ENCODE measurements around the gene PET100. TPM values are rescaled to one million over a fixed set of nuclear protein-coding genes. Genes with fewer than 3 reads are reported as not detected.
A peak's percentile ranks its signal among the peaks of the same experiment; 100 is the strongest.

Gene PET100
- total and polyA plus RNA-seq, 4 donors = 67.6 to 96.4 (median 88.4) TPM

- DNase-seq (no peak), ATAC-seq (ENCODE audit: low FRiP score) (no peak)
- H3K27ac ChIP-seq (ENCODE audit: low read depth in 1 of 2, low read length in 2 of 2) = no peak overlapping the region
- H3K36me3 ChIP-seq (ENCODE audit: control insufficient read depth in 1 of 2, insufficient read depth in 2 of 2, low read length in 1 of 2) = no peaks in the 10 kb centered on the region
- H3K4me1 ChIP-seq (ENCODE audit: control insufficient read depth in 1 of 2, insufficient read depth in 2 of 2, low read length in 2 of 2) = no peaks in the 10 kb centered on the region
- H3K27me3 ChIP-seq (ENCODE audit: control insufficient read depth in 1 of 2, insufficient read depth in 2 of 2, low read length in 1 of 2) = no peaks in the 10 kb centered on the region
- H3K4me3 ChIP-seq (ENCODE audit: low read length in 2 of 2) = no peak overlapping the region
- WGBS, 2 donors = 29 to 34% methylated on average over 4 of the region's 4 CpGs
- intact Hi-C loops (cut with DNase I) = no loop called here
- H3K9me3 ChIP-seq (ENCODE audit: control insufficient read depth, low read length) = no peaks in the 10 kb centered on the region
These were observed 35.5 kb downstream of the PET100 start for GRCh38 chr19:7665076-7665475.

- no peak within 1 kb of the TSS for H3K27ac ChIP-seq (ENCODE audit: low read depth in 1 of 2, low read length in 2 of 2)
- 70 to 77% methylated on average over 9 of the region's 9 CpGs for WGBS, 2 donors
- no peaks in the 10 kb centered on the region for H3K9me3 ChIP-seq (ENCODE audit: control insufficient read depth, low read length)
- no peaks in the 10 kb centered on the region for H3K36me3 ChIP-seq (ENCODE audit: control insufficient read depth in 1 of 2, insufficient read depth in 2 of 2, low read length in 1 of 2)
- no peak within 1 kb of the TSS for H3K4me3 ChIP-seq (ENCODE audit: low read length in 2 of 2)
- no peak for DNase-seq
- H3K4me1 ChIP-seq (ENCODE audit: control insufficient read depth in 1 of 2, insufficient read depth in 2 of 2, low read length in 2 of 2) = no peaks in the 10 kb centered on the region
- ATAC-seq (ENCODE audit: low FRiP score) = no peak
- H3K27me3 ChIP-seq (ENCODE audit: control insufficient read depth in 1 of 2, insufficient read depth in 2 of 2, low read length in 1 of 2) = no peaks in the 10 kb centered on the region
- intact Hi-C loops (cut with DNase I) = no loop called here
These were observed 39.2 kb downstream of the PET100 start, which contains the start of gene RETN for GRCh38 chr19:7668842-7669241. Gene RETN, plus strand, starts transcription at chr19:7669049. Its CDS starts 278 bp downstream, at chr19:7669327.

DNA sequence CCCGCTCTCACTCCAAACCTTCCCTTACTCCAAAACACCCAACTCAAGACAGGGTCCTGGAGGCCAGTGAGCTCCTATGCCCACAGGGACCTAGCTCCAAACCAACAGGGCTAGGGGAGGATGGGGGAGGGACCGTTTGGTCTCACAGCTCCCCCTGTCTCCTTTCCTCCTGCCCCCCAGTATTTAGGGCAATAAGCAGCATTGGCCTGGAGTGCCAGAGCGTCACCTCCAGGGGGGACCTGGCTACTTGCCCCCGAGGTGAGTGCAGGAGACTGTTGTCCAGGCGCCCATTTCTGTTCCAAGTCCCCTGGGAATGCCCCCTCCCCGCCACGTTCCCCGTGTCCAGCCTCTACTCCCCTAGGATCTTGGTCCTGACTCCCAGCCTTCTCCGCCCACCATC, 40.0 kb downstream of the PET100 start:
- 21 to 24% methylated on average over 9 of the region's 9 CpGs for whole genome bisulfite sequencing, 2 donors
- intact Hi-C loops (cut with DNase I) = no loop called here
- no peaks in the 10 kb centered on the region for H3K27me3 ChIP-seq (ENCODE audit: control insufficient read depth in 1 of 2, insufficient read depth in 2 of 2, low read length in 1 of 2)

GRCh38 chr19:7670150-7670783, 40.7 kb downstream of the PET100 start:
- no peaks in the 10 kb centered on the region for H3K27me3 ChIP-seq (ENCODE audit: control insufficient read depth in 1 of 2, insufficient read depth in 2 of 2, low read length in 1 of 2)
- no peaks in the 10 kb centered on the region for H3K4me1 ChIP-seq (ENCODE audit: control insufficient read depth in 1 of 2, insufficient read depth in 2 of 2, low read length in 2 of 2)
- WGBS, 2 donors = 1 to 2% methylated on average over 38 to 43 of the region's 43 CpGs
- DNase-seq (no peak), ATAC-seq (ENCODE audit: low FRiP score) (no peak)
- intact Hi-C loops (cut with DNase I) = no loop called here
- H3K36me3 ChIP-seq (ENCODE audit: control insufficient read depth in 1 of 2, insufficient read depth in 2 of 2, low read length in 1 of 2) = no peaks in the 10 kb centered on the region
- no peak overlapping the region for H3K27ac ChIP-seq (ENCODE audit: low read depth in 1 of 2, low read length in 2 of 2)
- no peak overlapping the region for H3K4me3 ChIP-seq (ENCODE audit: low read length in 2 of 2)
- H3K9me3 ChIP-seq (ENCODE audit: control insufficient read depth, low read length) = no peaks in the 10 kb centered on the region

More for the DNA sequence above, 40.0 kb downstream of the PET100 start:
- DNase-seq (no peak), ATAC-seq (ENCODE audit: low FRiP score) (no peak)
- H3K27ac ChIP-seq (ENCODE audit: low read depth in 1 of 2, low read length in 2 of 2) = no peak overlapping the region
- H3K36me3 ChIP-seq (ENCODE audit: control insufficient read depth in 1 of 2, insufficient read depth in 2 of 2, low read length in 1 of 2) = no peaks in the 10 kb centered on the region
- no peak overlapping the region for H3K4me3 ChIP-seq (ENCODE audit: low read length in 2 of 2)
- H3K4me1 ChIP-seq (ENCODE audit: control insufficient read depth in 1 of 2, insufficient read depth in 2 of 2, low read length in 2 of 2) = no peaks in the 10 kb centered on the region
- H3K9me3 ChIP-seq (ENCODE audit: control insufficient read depth, low read length) = no peaks in the 10 kb centered on the region

DNA sequence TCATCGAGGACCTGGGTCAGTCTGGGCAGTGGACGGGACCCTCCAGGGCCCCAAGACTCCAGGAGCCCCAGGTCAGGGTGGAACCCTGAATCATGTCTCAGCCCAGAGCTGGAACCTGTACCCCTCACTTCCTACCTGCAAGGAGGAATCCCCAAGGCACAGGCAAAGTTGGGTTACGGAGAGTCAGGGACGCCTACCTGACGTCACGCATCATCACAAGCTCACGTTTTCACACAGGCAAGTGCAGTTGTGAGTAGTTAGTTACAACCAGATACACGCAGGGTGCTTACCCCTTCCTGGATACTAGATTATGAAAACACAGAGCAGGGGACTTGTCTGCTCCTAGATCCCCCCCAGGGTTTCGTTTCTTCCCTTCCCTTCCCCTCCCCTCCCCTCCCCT, 41.2 kb downstream of the PET100 start:
- ATAC-seq (ENCODE audit: low FRiP score) (no peak), DNase-seq (no peak)
- WGBS, 2 donors = 25 to 29% methylated on average over 9 of the region's 9 CpGs
- Histone ChIP-seq H3K4me3 (ENCODE audit: low read length in 2 of 2) (no peak overlapping the region), H3K27ac (ENCODE audit: low read depth in 1 of 2, low read length in 2 of 2) (no peak overlapping the region), H3K4me1 (ENCODE audit: control insufficient read depth in 1 of 2, insufficient read depth in 2 of 2, low read length in 2 of 2) (no peaks in the 10 kb centered on the region), H3K27me3 (ENCODE audit: control insufficient read depth in 1 of 2, insufficient read depth in 2 of 2, low read length in 1 of 2) (no peaks in the 10 kb centered on the region), H3K9me3 (ENCODE audit: control insufficient read depth, low read length) (no peaks in the 10 kb centered on the region), H3K36me3 (ENCODE audit: control insufficient read depth in 1 of 2, insufficient read depth in 2 of 2, low read length in 1 of 2) (no peaks in the 10 kb centered on the region)
- intact Hi-C loops (cut with DNase I) = no loop called here

- no peaks in the 10 kb centered on the region for H3K4me1 ChIP-seq (ENCODE audit: control insufficient read depth in 1 of 2, insufficient read depth in 2 of 2, low read length in 2 of 2)
- intact Hi-C loops (cut with DNase I) = no loop called here
- H3K36me3 ChIP-seq (ENCODE audit: control insufficient read depth in 1 of 2, insufficient read depth in 2 of 2, low read length in 1 of 2) = no peaks in the 10 kb centered on the region
- no peaks in the 10 kb centered on the region for H3K9me3 ChIP-seq (ENCODE audit: control insufficient read depth, low read length)
- 44 to 55% methylated on average over 9 of the region's 9 CpGs for WGBS, 2 donors
- no peak overlapping the region for H3K4me3 ChIP-seq (ENCODE audit: low read length in 2 of 2)
- H3K27me3 ChIP-seq (ENCODE audit: control insufficient read depth in 1 of 2, insufficient read depth in 2 of 2, low read length in 1 of 2) = no peaks in the 10 kb centered on the region
- no peak overlapping the region for H3K27ac ChIP-seq (ENCODE audit: low read depth in 1 of 2, low read length in 2 of 2)
- ATAC-seq (ENCODE audit: low FRiP score) (no peak), DNase-seq (no peak)
These were observed 42.9 kb downstream of the PET100 start for GRCh38 chr19:7672522-7672921.

GRCh38 chr19:7674010-7675005, 44.7 kb downstream of the PET100 start:
- ATAC-seq (ENCODE audit: low FRiP score) = no peak
- peak; percentile 84 to 85 for DNase-seq
- intact Hi-C loops (cut with DNase I) = loop anchor here in 1 of 2 donors (5.0 kb wide), 1 partner anchor 322 kb away; no protein-coding TSS in a partner anchor
- H3K27ac ChIP-seq (ENCODE audit: low read depth in 1 of 2, low read length in 2 of 2) = no peak overlapping the region
- H3K9me3 ChIP-seq (ENCODE audit: control insufficient read depth, low read length) = no peaks in the 10 kb centered on the region
- 46 to 57% methylated on average over 19 to 21 of the region's 21 CpGs for WGBS, 2 donors
- H3K4me3 ChIP-seq (ENCODE audit: low read length in 2 of 2) = no peak overlapping the region
- H3K4me1 ChIP-seq (ENCODE audit: control insufficient read depth in 1 of 2, insufficient read depth in 2 of 2, low read length in 2 of 2) = no peaks in the 10 kb centered on the region
- H3K36me3 ChIP-seq (ENCODE audit: control insufficient read depth in 1 of 2, insufficient read depth in 2 of 2, low read length in 1 of 2) = no peaks in the 10 kb centered on the region
- H3K27me3 ChIP-seq (ENCODE audit: control insufficient read depth in 1 of 2, insufficient read depth in 2 of 2, low read length in 1 of 2) = no peaks in the 10 kb centered on the region

DNA sequence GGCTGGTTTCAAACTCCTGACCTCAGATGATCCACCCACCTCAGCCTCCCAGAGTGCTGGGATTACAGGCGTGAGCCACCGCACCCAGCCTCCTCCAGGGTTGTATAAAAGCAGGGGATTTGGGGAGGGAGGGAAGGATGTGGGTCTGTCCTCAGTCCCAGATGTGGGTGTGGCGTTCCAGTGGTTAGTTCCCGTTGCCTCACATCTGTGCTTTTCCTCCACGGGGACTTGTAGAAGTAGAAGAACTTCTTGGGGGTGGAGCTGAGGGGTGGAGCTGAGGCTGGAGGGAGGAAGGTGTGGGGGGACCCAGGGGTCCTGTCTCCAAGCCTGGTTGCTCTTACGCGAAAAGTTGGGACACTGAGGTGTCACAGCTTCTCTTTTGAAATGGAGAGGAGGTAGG, 46.8 kb downstream of the PET100 start:
- ATAC-seq (ENCODE audit: low FRiP score) (no peak), DNase-seq (no peak)
- no peaks in the 10 kb centered on the region for H3K9me3 ChIP-seq (ENCODE audit: control insufficient read depth, low read length)

More for the DNA sequence above, 46.8 kb downstream of the PET100 start:
- Histone ChIP-seq H3K27me3 (ENCODE audit: control insufficient read depth in 1 of 2, insufficient read depth in 2 of 2, low read length in 1 of 2) (no peaks in the 10 kb centered on the region), H3K27ac (ENCODE audit: low read depth in 1 of 2, low read length in 2 of 2) (no peak overlapping the region), H3K4me1 (ENCODE audit: control insufficient read depth in 1 of 2, insufficient read depth in 2 of 2, low read length in 2 of 2) (no peaks in the 10 kb centered on the region), H3K36me3 (ENCODE audit: control insufficient read depth in 1 of 2, insufficient read depth in 2 of 2, low read length in 1 of 2) (no peaks in the 10 kb centered on the region), H3K4me3 (ENCODE audit: low read length in 2 of 2) (no peak overlapping the region)
- 44 to 57% methylated on average over 7 of the region's 7 CpGs for WGBS, 2 donors
- intact Hi-C loops (cut with DNase I) = loop anchor here in 1 of 2 donors (5.0 kb wide), 1 partner anchor 324 kb away; no protein-coding TSS in a partner anchor
